H1 (cell line): ENCODE results near the gene SLC30A2. TPM values are rescaled to one million over a fixed set of nuclear protein-coding genes. Genes with fewer than 3 reads are reported as not detected.

Source experiments
- BRCA1 ChIP-seq: IDR thresholded peaks from 2 replicates; pipeline ENCODE4 v1.6.1; 2012; ENCODE audit warnings: low read depth, low read length, improper control_type of control experiment
- CHD7 ChIP-seq: fragments of 300-600 bp; sonication (generic); IDR thresholded peaks from 2 replicates; pipeline ENCODE4 v1.7.1; 2012; ENCODE audit warnings: low read length, moderate library complexity, mild to moderate bottlenecking, inconsistent platforms; ENCODE audit not compliant: insufficient replicate concordance
- GABPA ChIP-seq: IDR thresholded peaks from 2 replicates; pipeline ENCODE4 v1.6.1; 2011; ENCODE audit warnings: mild to moderate bottlenecking, low read length, moderate library complexity, borderline replicate concordance; ENCODE audit not compliant: insufficient read depth
- JUND ChIP-seq: IDR thresholded peaks from 2 replicates; pipeline ENCODE4 v1.6.1; 2011; ENCODE audit warnings: mild to moderate bottlenecking, improper control_type of control experiment, low read length
- KDM1A ChIP-seq: fragments of 200-600, 300-600 bp; sonication (generic); IDR thresholded peaks from 2 replicates; pipeline ENCODE4 v1.7.1; 2016; ENCODE audit warnings: mild to moderate bottlenecking, low read length, borderline replicate concordance
- KDM5A ChIP-seq: fragments of 200-600 bp; IDR thresholded peaks from 2 replicates; pipeline ENCODE4 v1.7.1; 2012; ENCODE audit warnings: mild to moderate bottlenecking, low read length, inconsistent platforms, mixed read lengths
- POLR2A ChIP-seq, 2 experiments: IDR thresholded peaks; 1 replicate in 1 of 2; 2 replicates in 1 of 2; pipeline ENCODE4 v1.6.1; 2011; ENCODE audit warnings: low read depth in 2 of 2, low read length in 2 of 2, mild to moderate bottlenecking in 2 of 2; ENCODE audit errors: control extremely low read depth in 1 of 2
- SIN3A ChIP-seq, 2 experiments: IDR thresholded peaks in 1 of 2; conservative IDR thresholded peaks in 1 of 2; 2 replicates each; pipeline ENCODE4 v1.6.1; 2011 to 2012; ENCODE audit warnings: low read length in 2 of 2, improper control_type of control experiment in 1 of 2, low read depth in 1 of 2, mild to moderate bottlenecking in 1 of 2
- SP2 ChIP-seq: IDR thresholded peaks from 2 replicates; pipeline ENCODE4 v1.6.1; 2012; ENCODE audit warnings: mild to moderate bottlenecking, low read length, inconsistent platforms
- TBP ChIP-seq: IDR thresholded peaks from 2 replicates; pipeline ENCODE4 v1.6.1; 2011; ENCODE audit warnings: low read depth, low read length, improper control_type of control experiment
- TEAD4 ChIP-seq: IDR thresholded peaks from 2 replicates; pipeline ENCODE4 v1.6.1; 2012; ENCODE audit warnings: low read depth, low read length, inconsistent platforms, mixed read lengths
- YY1 ChIP-seq: IDR thresholded peaks from 2 replicates; pipeline ENCODE4 v1.6.1; 2011; ENCODE audit warnings: low read depth, mild to moderate bottlenecking, low read length
- polyA plus RNA-seq, 7 experiments: library from polyadenylated mRNA; depleted of rRNA in 3 of 7; stranded (reverse) in 5 of 7; unstranded in 2 of 7; fragments of >200 nt in 5 of 7; fragments of 200-250 nt in 2 of 7; gene quantifications; 1 replicate in 5 of 7; 2 replicates in 1 of 7; 4 replicates in 1 of 7; pipeline versions ENCODE4 v1.2.1 to v1.2.3, GENCODE V29; 2011 to 2013; ENCODE audit warnings: missing spikeins in 2 of 7, mixed read lengths in 2 of 7
- total RNA-seq: library from RNA; stranded (reverse); fragmentation: NEBNext Ultra II Directional; extraction: Animal tissue kit (Norgen Biotek cat#: 25700); gene quantifications from 2 replicates; pipeline ENCODE4 v1.2.1, GENCODE V29; 2021

The SLC30A2 gene
- total and polyA plus RNA-seq, 2 of the 8 experiments (the other 6 are each of a cell fraction or from before 2014, with no cell fraction given), result 0.19 to 0.76 TPM

GRCh38 chr1:25990702-25991395 is 55.1 kb downstream of the SLC30A2 start (continued):
- TF ChIP-seq CHD7 (no peak), TBP (no peak), YY1 (no peak), KDM1A (no peak), TEAD4 (no peak), POLR2A (IDR thresholded peaks at IDR 0.05; ENCODE audit: control extremely low read depth in 1 of 2, low read depth in 2 of 2, low read length in 2 of 2) (no peak), GABPA (no peak), KDM5A (no peak), SIN3A (conservative IDR thresholded peaks at IDR 0.05 in 1 of 2, IDR thresholded peaks at IDR 0.05 in 1 of 2; ENCODE audit: low read depth in 1 of 2, low read length in 2 of 2) (no peak), JUND (no peak), SP2 (no peak), BRCA1 (no peak)
